ENCODE data around the gene TSN. TPM values are rescaled to one million over a fixed set of nuclear protein-coding genes. Genes with fewer than 3 reads are reported as not detected.

The TSN gene
- total RNA-seq, 1 donor from 2014 or later: 42.6 TPM

- Histone ChIP-seq H3K27me3 (ENCODE audit: low read depth) (no peaks in the 10 kb centered on the region), H3K36me3 (no peaks in the 10 kb centered on the region), H3K27ac (replicated peaks) (no peak overlapping the region), H3K9me3 (replicated peaks) (no peaks in the 10 kb centered on the region), H3K4me3 (no peak overlapping the region), H3K4me1 (no peaks in the 10 kb centered on the region)
- intact Hi-C loops (cut with micrococcal nuclease): no loop called here
- DNase-seq: no peak
- TF ChIP-seq CTCF (IDR thresholded peaks at IDR 0.05; ENCODE audit: borderline replicate concordance): no peak
These were observed 9.3 kb upstream of the TSN start for GRCh38 chr2:121746071-121746578.

- no peak overlapping the region for H3K4me3 ChIP-seq
- intact Hi-C loops (cut with micrococcal nuclease): no loop called here
These were observed 7.2 kb upstream of the TSN start for GRCh38 chr2:121748202-121748601.

GRCh38 chr2:121754851-121755236, 607 bp upstream of the TSN start:
- H3K4me1 ChIP-seq: peaks cover 37% of the 10 kb centered on the region
- DNase-seq: no peak
- TF ChIP-seq CTCF (IDR thresholded peaks at IDR 0.05; ENCODE audit: borderline replicate concordance): no peak
- peak overlapping the region; percentile 93 for H3K4me3 ChIP-seq
- H3K9me3 ChIP-seq (replicated peaks): no peaks in the 10 kb centered on the region
- H3K27me3 ChIP-seq (ENCODE audit: low read depth): no peaks in the 10 kb centered on the region
- peaks cover 9% of the 10 kb centered on the region for H3K36me3 ChIP-seq
- peak overlapping the region; percentile 79 for H3K27ac ChIP-seq (replicated peaks)
- intact Hi-C loops (cut with micrococcal nuclease): no loop called here

More at GRCh38 chr2:121748202-121748601, 7.2 kb upstream of the TSN start:
- H3K36me3 ChIP-seq: no peaks in the 10 kb centered on the region
- no peak overlapping the region for H3K27ac ChIP-seq (replicated peaks)
- H3K4me1 ChIP-seq: no peaks in the 10 kb centered on the region
- peak; percentile 39 for TF ChIP-seq CTCF (IDR thresholded peaks at IDR 0.05; ENCODE audit: borderline replicate concordance)
- no peaks in the 10 kb centered on the region for H3K9me3 ChIP-seq (replicated peaks)
- no peak for DNase-seq
- H3K27me3 ChIP-seq (ENCODE audit: low read depth): no peaks in the 10 kb centered on the region

GRCh38 chr2:121764681-121765228, 9.3 kb downstream of the TSN start:
- no peak for DNase-seq
- Histone ChIP-seq H3K4me3 (no peak overlapping the region), H3K27me3 (ENCODE audit: low read depth) (no peaks in the 10 kb centered on the region), H3K27ac (replicated peaks) (no peak overlapping the region), H3K36me3 (peaks cover 86% of the 10 kb centered on the region), H3K4me1 (no peaks in the 10 kb centered on the region), H3K9me3 (replicated peaks) (no peaks in the 10 kb centered on the region)
- intact Hi-C loops (cut with micrococcal nuclease): no loop called here
- TF ChIP-seq CTCF (IDR thresholded peaks at IDR 0.05; ENCODE audit: borderline replicate concordance): no peak

- Histone ChIP-seq H3K4me3 (no peak overlapping the region), H3K4me1 (no peaks in the 10 kb centered on the region), H3K27me3 (ENCODE audit: low read depth) (no peaks in the 10 kb centered on the region), H3K36me3 (peaks cover 76% of the 10 kb centered on the region), H3K27ac (replicated peaks) (no peak overlapping the region), H3K9me3 (replicated peaks) (no peaks in the 10 kb centered on the region)
- DNase-seq: no peak
- intact Hi-C loops (cut with micrococcal nuclease): no loop called here
- TF ChIP-seq CTCF (IDR thresholded peaks at IDR 0.05; ENCODE audit: borderline replicate concordance): no peak
These were observed 11.2 kb downstream of the TSN start for GRCh38 chr2:121766624-121767023.

Data from left ventricle myocardium inferior (tissue), 1 donor.